Gastroesophageal sphincter (tissue), 3 donors: ENCODE data around the gene USP4.

Experiments used
- POLR2AphosphoS5 ChIP-seq: sonication (generic); formaldehyde crosslinking; IDR thresholded peaks from one replicate; pipeline ENCODE4 v1.6.1; 2017; ENCODE audit warnings: antibody characterized with exemption
- TF ChIP-seq, protein P1 (sequence below), 4 experiments: fragments of 200-600 bp in 2 of 4; fragments of 450-650 bp in 2 of 4; sonication (generic) in 1 of 4; IDR thresholded peaks; one replicate each; pipeline ENCODE4 v1.5.1; 2017 to 2019; ENCODE audit warnings: antibody characterized with exemption in 4 of 4, mild to moderate bottlenecking in 2 of 4, moderate library complexity in 2 of 4

DNA sequence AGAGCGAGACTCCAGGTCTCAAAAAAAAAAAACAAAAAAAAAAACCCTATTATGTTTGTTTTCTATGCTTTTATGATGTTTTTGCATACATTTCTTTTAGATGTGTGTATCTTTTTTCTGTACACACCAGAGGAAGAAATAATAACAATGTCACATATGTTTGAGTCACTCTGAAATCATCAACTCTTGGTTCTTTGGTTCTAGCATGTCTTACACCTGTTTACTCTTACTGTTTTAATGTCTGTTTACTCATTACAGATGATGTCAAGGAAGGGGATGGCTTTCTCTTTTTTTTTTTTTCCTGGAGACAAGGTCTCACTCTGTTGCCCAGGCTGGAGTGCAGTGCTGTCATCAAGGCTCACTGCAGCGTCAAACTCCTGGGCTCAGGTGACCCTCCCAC, 47.9 kb upstream of the USP4 start:
- no peak for TF ChIP-seq POLR2AphosphoS5
- TF ChIP-seq, protein P1, sequence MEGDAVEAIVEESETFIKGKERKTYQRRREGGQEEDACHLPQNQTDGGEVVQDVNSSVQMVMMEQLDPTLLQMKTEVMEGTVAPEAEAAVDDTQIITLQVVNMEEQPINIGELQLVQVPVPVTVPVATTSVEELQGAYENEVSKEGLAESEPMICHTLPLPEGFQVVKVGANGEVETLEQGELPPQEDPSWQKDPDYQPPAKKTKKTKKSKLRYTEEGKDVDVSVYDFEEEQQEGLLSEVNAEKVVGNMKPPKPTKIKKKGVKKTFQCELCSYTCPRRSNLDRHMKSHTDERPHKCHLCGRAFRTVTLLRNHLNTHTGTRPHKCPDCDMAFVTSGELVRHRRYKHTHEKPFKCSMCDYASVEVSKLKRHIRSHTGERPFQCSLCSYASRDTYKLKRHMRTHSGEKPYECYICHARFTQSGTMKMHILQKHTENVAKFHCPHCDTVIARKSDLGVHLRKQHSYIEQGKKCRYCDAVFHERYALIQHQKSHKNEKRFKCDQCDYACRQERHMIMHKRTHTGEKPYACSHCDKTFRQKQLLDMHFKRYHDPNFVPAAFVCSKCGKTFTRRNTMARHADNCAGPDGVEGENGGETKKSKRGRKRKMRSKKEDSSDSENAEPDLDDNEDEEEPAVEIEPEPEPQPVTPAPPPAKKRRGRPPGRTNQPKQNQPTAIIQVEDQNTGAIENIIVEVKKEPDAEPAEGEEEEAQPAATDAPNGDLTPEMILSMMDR (IDR thresholded peaks at IDR 0.05): no peak
